Measurements from ENCODE around the gene RADX. TPM values are rescaled to one million over a fixed set of nuclear protein-coding genes. Genes with fewer than 3 reads are reported as not detected.

The RADX gene
- total and polyA plus RNA-seq, 2 of the 13 experiments (the other 11 are each of a cell fraction or from before 2014, with no cell fraction given) = 1.1 to 2.7 TPM

DNA sequence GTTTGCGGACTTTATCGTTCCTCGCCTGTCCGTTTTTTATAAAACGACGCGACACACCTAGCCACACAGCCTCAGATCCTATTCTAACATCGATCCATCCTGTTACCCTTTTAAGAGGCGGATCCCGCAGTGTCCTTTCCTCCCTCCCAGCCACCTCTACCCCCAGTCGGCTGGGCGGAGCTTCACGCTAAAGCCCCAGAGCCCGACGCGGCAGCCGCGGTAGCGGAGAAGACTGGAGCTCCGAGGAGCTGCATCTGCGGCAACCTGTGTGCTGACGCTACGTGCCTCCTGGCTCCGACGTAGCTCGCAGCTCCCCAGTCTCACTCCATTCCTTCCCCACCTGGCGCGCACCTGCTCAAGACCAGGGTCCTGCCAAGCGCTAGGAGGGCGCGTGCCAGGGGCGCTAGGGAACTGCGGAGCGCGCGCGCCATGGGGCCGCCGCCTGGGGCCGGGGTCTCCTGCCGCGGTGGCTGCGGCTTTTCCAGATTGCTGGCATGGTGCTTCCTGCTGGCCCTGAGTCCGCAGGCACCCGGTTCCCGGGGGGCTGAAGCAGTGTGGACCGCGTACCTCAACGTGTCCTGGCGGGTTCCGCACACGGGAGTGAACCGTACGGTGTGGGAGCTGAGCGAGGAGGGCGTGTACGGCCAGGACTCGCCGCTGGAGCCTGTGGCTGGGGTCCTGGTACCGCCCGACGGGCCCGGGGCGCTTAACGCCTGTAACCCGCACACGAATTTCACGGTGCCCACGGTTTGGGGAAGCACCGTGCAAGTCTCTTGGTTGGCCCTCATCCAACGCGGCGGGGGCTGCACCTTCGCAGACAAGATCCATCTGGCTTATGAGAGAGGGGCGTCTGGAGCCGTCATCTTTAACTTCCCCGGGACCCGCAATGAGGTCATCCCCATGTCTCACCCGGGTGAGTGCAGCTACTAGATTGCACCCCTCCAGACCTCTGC lies 115.0 kb downstream of the RADX start, which contains the start of gene RNF128 (continued):
- TF ChIP-seq, protein P1, sequence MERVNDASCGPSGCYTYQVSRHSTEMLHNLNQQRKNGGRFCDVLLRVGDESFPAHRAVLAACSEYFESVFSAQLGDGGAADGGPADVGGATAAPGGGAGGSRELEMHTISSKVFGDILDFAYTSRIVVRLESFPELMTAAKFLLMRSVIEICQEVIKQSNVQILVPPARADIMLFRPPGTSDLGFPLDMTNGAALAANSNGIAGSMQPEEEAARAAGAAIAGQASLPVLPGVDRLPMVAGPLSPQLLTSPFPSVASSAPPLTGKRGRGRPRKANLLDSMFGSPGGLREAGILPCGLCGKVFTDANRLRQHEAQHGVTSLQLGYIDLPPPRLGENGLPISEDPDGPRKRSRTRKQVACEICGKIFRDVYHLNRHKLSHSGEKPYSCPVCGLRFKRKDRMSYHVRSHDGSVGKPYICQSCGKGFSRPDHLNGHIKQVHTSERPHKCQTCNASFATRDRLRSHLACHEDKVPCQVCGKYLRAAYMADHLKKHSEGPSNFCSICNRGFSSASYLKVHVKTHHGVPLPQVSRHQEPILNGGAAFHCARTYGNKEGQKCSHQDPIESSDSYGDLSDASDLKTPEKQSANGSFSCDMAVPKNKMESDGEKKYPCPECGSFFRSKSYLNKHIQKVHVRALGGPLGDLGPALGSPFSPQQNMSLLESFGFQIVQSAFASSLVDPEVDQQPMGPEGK (CRISPR knock-in tag; IDR thresholded peaks at IDR 0.05) = peak; percentile 50; the same call in 1 of the 2 replicates
- TF ChIP-seq PHB2 (IDR thresholded peaks at IDR 0.05; ENCODE audit: partially characterized antibody) (no peak), ZMYM3 (CRISPR knock-in tag; IDR thresholded peaks at IDR 0.05) (peak; percentile 58; the same call in 1 of the 2 replicates), ZNF44 (CRISPR knock-in tag; IDR thresholded peaks at IDR 0.05) (no peak), ZNF264 (CRISPR knock-in tag; IDR thresholded peaks at IDR 0.05) (no peak), RBAK (CRISPR knock-in tag; IDR thresholded peaks at IDR 0.05) (no peak), SMARCC2 (IDR thresholded peaks at IDR 0.05) (no peak), MAF1 (CRISPR knock-in tag; IDR thresholded peaks at IDR 0.05; ENCODE audit: borderline replicate concordance) (no peak), ZMAT3 (CRISPR knock-in tag; conservative IDR thresholded peaks at IDR 0.05) (no peak), HOXA7 (CRISPR knock-in tag; IDR thresholded peaks at IDR 0.05) (no peak), ZNF572 (CRISPR knock-in tag; IDR thresholded peaks at IDR 0.05) (no peak), ZNF160 (CRISPR knock-in tag; IDR thresholded peaks at IDR 0.05) (no peak), MYC (CRISPR knock-in tag; IDR thresholded peaks at IDR 0.05; ENCODE audit: borderline replicate concordance) (peak; percentile 47; the same call in 1 of the 2 replicates), KLF12 (CRISPR knock-in tag; IDR thresholded peaks at IDR 0.05; ENCODE audit: borderline replicate concordance) (0 out of 2 replicates have a peak, but pooled peaks have one; percentile 39), POLR2G (IDR thresholded peaks at IDR 0.05; ENCODE audit: low read depth, low read length) (peak; percentile 84)
- TF ChIP-seq, protein P2, sequence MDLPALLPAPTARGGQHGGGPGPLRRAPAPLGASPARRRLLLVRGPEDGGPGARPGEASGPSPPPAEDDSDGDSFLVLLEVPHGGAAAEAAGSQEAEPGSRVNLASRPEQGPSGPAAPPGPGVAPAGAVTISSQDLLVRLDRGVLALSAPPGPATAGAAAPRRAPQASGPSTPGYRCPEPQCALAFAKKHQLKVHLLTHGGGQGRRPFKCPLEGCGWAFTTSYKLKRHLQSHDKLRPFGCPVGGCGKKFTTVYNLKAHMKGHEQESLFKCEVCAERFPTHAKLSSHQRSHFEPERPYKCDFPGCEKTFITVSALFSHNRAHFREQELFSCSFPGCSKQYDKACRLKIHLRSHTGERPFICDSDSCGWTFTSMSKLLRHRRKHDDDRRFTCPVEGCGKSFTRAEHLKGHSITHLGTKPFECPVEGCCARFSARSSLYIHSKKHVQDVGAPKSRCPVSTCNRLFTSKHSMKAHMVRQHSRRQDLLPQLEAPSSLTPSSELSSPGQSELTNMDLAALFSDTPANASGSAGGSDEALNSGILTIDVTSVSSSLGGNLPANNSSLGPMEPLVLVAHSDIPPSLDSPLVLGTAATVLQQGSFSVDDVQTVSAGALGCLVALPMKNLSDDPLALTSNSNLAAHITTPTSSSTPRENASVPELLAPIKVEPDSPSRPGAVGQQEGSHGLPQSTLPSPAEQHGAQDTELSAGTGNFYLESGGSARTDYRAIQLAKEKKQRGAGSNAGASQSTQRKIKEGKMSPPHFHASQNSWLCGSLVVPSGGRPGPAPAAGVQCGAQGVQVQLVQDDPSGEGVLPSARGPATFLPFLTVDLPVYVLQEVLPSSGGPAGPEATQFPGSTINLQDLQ (CRISPR knock-in tag; IDR thresholded peaks at IDR 0.05) = no peak
- TF ChIP-seq, protein P3, sequence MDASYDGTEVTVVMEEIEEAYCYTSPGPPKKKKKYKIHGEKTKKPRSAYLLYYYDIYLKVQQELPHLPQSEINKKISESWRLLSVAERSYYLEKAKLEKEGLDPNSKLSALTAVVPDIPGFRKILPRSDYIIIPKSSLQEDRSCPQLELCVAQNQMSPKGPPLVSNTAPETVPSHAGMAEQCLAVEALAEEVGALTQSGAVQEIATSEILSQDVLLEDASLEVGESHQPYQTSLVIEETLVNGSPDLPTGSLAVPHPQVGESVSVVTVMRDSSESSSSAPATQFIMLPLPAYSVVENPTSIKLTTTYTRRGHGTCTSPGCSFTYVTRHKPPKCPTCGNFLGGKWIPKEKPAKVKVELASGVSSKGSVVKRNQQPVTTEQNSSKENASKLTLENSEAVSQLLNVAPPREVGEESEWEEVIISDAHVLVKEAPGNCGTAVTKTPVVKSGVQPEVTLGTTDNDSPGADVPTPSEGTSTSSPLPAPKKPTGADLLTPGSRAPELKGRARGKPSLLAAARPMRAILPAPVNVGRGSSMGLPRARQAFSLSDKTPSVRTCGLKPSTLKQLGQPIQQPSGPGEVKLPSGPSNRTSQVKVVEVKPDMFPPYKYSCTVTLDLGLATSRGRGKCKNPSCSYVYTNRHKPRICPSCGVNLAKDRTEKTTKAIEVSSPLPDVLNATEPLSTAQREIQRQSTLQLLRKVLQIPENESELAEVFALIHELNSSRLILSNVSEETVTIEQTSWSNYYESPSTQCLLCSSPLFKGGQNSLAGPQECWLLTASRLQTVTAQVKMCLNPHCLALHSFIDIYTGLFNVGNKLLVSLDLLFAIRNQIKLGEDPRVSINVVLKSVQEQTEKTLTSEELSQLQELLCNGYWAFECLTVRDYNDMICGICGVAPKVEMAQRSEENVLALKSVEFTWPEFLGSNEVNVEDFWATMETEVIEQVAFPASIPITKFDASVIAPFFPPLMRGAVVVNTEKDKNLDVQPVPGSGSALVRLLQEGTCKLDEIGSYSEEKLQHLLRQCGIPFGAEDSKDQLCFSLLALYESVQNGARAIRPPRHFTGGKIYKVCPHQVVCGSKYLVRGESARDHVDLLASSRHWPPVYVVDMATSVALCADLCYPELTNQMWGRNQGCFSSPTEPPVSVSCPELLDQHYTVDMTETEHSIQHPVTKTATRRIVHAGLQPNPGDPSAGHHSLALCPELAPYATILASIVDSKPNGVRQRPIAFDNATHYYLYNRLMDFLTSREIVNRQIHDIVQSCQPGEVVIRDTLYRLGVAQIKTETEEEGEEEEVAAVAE (CRISPR knock-in tag; IDR thresholded peaks at IDR 0.05; ENCODE audit: borderline replicate concordance) = no peak
- TF ChIP-seq, protein P4, sequence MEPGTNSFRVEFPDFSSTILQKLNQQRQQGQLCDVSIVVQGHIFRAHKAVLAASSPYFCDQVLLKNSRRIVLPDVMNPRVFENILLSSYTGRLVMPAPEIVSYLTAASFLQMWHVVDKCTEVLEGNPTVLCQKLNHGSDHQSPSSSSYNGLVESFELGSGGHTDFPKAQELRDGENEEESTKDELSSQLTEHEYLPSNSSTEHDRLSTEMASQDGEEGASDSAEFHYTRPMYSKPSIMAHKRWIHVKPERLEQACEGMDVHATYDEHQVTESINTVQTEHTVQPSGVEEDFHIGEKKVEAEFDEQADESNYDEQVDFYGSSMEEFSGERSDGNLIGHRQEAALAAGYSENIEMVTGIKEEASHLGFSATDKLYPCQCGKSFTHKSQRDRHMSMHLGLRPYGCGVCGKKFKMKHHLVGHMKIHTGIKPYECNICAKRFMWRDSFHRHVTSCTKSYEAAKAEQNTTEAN (CRISPR knock-in tag; conservative IDR thresholded peaks at IDR 0.05) = no peak
